HFFc6 (cell line): ENCODE measurements around the gene SSBP3. TPM values are rescaled to one million over a fixed set of nuclear protein-coding genes. Genes with fewer than 3 reads are reported as not detected.

Experiments used
- DNase-seq: peaks from one replicate; pipeline ENCODE4 v3.0.0-alpha.2; 2018
- H3K27ac Mint-ChIP-seq: 2 replicates; pipeline ENCODE4 v1.8.0; 2020; ENCODE audit warnings: mild to moderate bottlenecking, mixed read lengths
- H3K27me3 Mint-ChIP-seq: 2 replicates; pipeline ENCODE4 v1.8.0; 2021; ENCODE audit warnings: mild to moderate bottlenecking, moderate library complexity, mixed read lengths; ENCODE audit not compliant: insufficient read depth
- H3K36me3 Mint-ChIP-seq: 2 replicates; pipeline ENCODE4 v1.8.0; 2021; ENCODE audit warnings: low read depth, mixed read lengths
- H3K4me1 Mint-ChIP-seq: 2 replicates; pipeline ENCODE4 v1.8.0; 2020; ENCODE audit warnings: low read depth, mixed read lengths
- H3K4me3 Mint-ChIP-seq: 2 replicates; pipeline ENCODE4 v1.8.0; 2020; ENCODE audit warnings: mild to moderate bottlenecking, moderate library complexity, mixed read lengths
- H3K9me3 Mint-ChIP-seq: 2 replicates; pipeline ENCODE4 v1.8.0; 2020; ENCODE audit warnings: mild to moderate bottlenecking, mixed read lengths
- CTCF ChIP-seq: fragments of 200-600 bp; sonication (generic); IDR thresholded peaks from 2 replicates; pipeline ENCODE4 v1.5.0; 2021; ENCODE audit warnings: antibody characterized with exemption, mild to moderate bottlenecking
- total RNA-seq, 6 experiments: library from RNA; stranded (reverse); fragmentation: NEBNext Ultra II Directional; extraction: Animal tissue kit (Norgen Biotek cat#: 25700); gene quantifications; 2 replicates in 1 of 6; 3 replicates in 5 of 6; pipeline ENCODE4 v1.2.3, GENCODE V29; 2021

The SSBP3 gene
- total RNA-seq, 6 experiments from 2014 or later, result 42.3 to 72.2 (median 58.1) TPM

GRCh38 chr1:54341763-54342162, 64.4 kb downstream of the SSBP3 start:
- Mint-ChIP-seq H3K4me1 (peaks cover 23% of the 10 kb centered on the region), H3K27ac (no peak overlapping the region), H3K36me3 (no peaks in the 10 kb centered on the region; the same call in 1 of the 2 replicates), H3K27me3 (peaks cover 1% of the 10 kb centered on the region; the same call in 1 of the 2 replicates), H3K9me3 (no peaks in the 10 kb centered on the region), H3K4me3 (no peak overlapping the region)
- TF ChIP-seq CTCF, result no peak
- DNase-seq, result no peak

- no peaks in the 10 kb centered on the region; the same call in 1 of the 2 replicates for H3K36me3 Mint-ChIP-seq
- H3K27ac Mint-ChIP-seq, result no peak overlapping the region
- no peak for TF ChIP-seq CTCF
- H3K4me3 Mint-ChIP-seq, result no peak overlapping the region
- DNase-seq, result no peak
- no peaks in the 10 kb centered on the region for H3K9me3 Mint-ChIP-seq
- H3K27me3 Mint-ChIP-seq, result peaks cover 1% of the 10 kb centered on the region; the same call in 1 of the 2 replicates
- H3K4me1 Mint-ChIP-seq, result peaks cover 32% of the 10 kb centered on the region
These were observed 65.3 kb downstream of the SSBP3 start for GRCh38 chr1:54340878-54341277.

GRCh38 chr1:54340434-54340833, 65.8 kb downstream of the SSBP3 start:
- Mint-ChIP-seq H3K4me3 (no peak overlapping the region), H3K36me3 (no peaks in the 10 kb centered on the region; the same call in 1 of the 2 replicates), H3K4me1 (peaks cover 36% of the 10 kb centered on the region), H3K27me3 (peaks cover 1% of the 10 kb centered on the region; the same call in 1 of the 2 replicates), H3K9me3 (no peaks in the 10 kb centered on the region), H3K27ac (no peak overlapping the region)
- no peak for TF ChIP-seq CTCF
- DNase-seq, result no peak

- no peak for TF ChIP-seq CTCF
- DNase-seq, result no peak
- peaks cover 49% of the 10 kb centered on the region for H3K4me1 Mint-ChIP-seq
- no peak overlapping the region for H3K4me3 Mint-ChIP-seq
- peaks cover 1% of the 10 kb centered on the region; the same call in 1 of the 2 replicates for H3K27me3 Mint-ChIP-seq
- H3K36me3 Mint-ChIP-seq, result no peaks in the 10 kb centered on the region
- H3K27ac Mint-ChIP-seq, result no peak overlapping the region; the same call in 1 of the 2 replicates
- H3K9me3 Mint-ChIP-seq, result no peaks in the 10 kb centered on the region
These were observed 67.1 kb downstream of the SSBP3 start for GRCh38 chr1:54339126-54339525.

GRCh38 chr1:54338464-54338863, 67.7 kb downstream of the SSBP3 start:
- no peak for TF ChIP-seq CTCF
- Mint-ChIP-seq H3K4me1 (peaks cover 50% of the 10 kb centered on the region), H3K9me3 (no peaks in the 10 kb centered on the region)

More at GRCh38 chr1:54338464-54338863, 67.7 kb downstream of the SSBP3 start:
- no peaks in the 10 kb centered on the region for H3K36me3 Mint-ChIP-seq
- peaks cover 1% of the 10 kb centered on the region; the same call in 1 of the 2 replicates for H3K27me3 Mint-ChIP-seq
- DNase-seq, result no peak
- no peak overlapping the region for H3K4me3 Mint-ChIP-seq
- peak overlapping the region; percentile 66 for H3K27ac Mint-ChIP-seq
